Measurements from ENCODE around the gene LDLRAD3. TPM values are rescaled to one million over a fixed set of nuclear protein-coding genes. Genes with fewer than 3 reads are reported as not detected.

Gene LDLRAD3
- total and polyA plus RNA-seq, 4 donors, result 2.2 to 14.3 (median 9.9) TPM

DNA sequence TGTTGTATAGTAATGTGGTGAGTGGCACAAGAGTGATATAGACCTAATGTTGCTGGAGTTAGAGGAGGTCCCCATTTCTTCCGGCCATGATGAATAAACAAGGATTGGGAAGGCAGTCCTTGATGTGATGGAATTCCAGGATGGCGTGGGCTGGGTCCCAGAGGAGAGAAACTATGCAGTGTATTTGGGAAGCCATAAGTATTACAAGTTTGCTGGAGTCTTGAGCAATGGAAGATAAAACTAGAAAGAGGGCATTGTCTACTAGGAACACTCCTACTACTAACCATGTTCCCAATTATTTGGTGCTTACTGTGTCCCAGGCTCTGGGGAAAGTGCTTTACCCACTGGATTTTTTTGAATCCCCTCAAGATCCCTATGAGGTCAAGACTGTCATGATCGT is 20.0 kb downstream of the LDLRAD3 start:
- no peaks in the 10 kb centered on the region for H3K27me3 ChIP-seq (ENCODE audit: control insufficient read depth in 3 of 3, insufficient read depth in 3 of 3, low read length in 2 of 3)
- WGBS, 2 donors, result 87 to 88% methylated on average over 3 of the region's 3 CpGs
- TF ChIP-seq CTCF (IDR thresholded peaks at IDR 0.05; ENCODE audit: control extremely low read depth, extremely low read depth), result no peak
- H3K36me3 ChIP-seq (ENCODE audit: control insufficient read depth in 4 of 4, insufficient read depth in 4 of 4, low read length in 4 of 4), result no peaks in the 10 kb centered on the region
- H3K27ac ChIP-seq (ENCODE audit: low read depth in 1 of 2, low read length in 1 of 2), result no peak overlapping the region
- no peak overlapping the region for H3K4me3 ChIP-seq
- no peaks in the 10 kb centered on the region for H3K9me3 ChIP-seq (ENCODE audit: control insufficient read depth in 4 of 4, insufficient read depth in 3 of 4, low read length in 3 of 4)
- peaks cover 0 to 11% (median 2%) of the 10 kb centered on the region in 5 donors for H3K4me1 ChIP-seq (ENCODE audit: control insufficient read depth in 5 of 5, insufficient read depth in 5 of 5, low read length in 5 of 5)
- ATAC-seq (ENCODE audit: insufficient read depth, low FRiP score) (no peak), DNase-seq (no peak)
- H3K9ac ChIP-seq (ENCODE audit: insufficient read depth in 1 of 2, low read length in 2 of 2), result no peak overlapping the region

GRCh38 chr11:35964841-35965240 is 21.0 kb downstream of the LDLRAD3 start:
- Histone ChIP-seq H3K4me3 (no peak overlapping the region), H3K4me1 (ENCODE audit: control insufficient read depth in 5 of 5, insufficient read depth in 5 of 5, low read length in 5 of 5) (peaks cover 0 to 18% (median 6%) of the 10 kb centered on the region in 5 donors), H3K27me3 (ENCODE audit: control insufficient read depth in 3 of 3, insufficient read depth in 3 of 3, low read length in 2 of 3) (no peaks in the 10 kb centered on the region), H3K9me3 (ENCODE audit: control insufficient read depth in 4 of 4, insufficient read depth in 3 of 4, low read length in 3 of 4) (no peaks in the 10 kb centered on the region), H3K27ac (ENCODE audit: low read depth in 1 of 2, low read length in 1 of 2) (no peak overlapping the region), H3K36me3 (ENCODE audit: control insufficient read depth in 4 of 4, insufficient read depth in 4 of 4, low read length in 4 of 4) (no peaks in the 10 kb centered on the region), H3K9ac (ENCODE audit: insufficient read depth in 1 of 2, low read length in 2 of 2) (no peak overlapping the region)
- TF ChIP-seq CTCF (IDR thresholded peaks at IDR 0.05; ENCODE audit: control extremely low read depth, extremely low read depth), result no peak
- ATAC-seq (ENCODE audit: insufficient read depth, low FRiP score) (no peak), DNase-seq (no peak)
- 84 to 97% methylated on average over 2 of the region's 2 CpGs for WGBS, 2 donors

- Histone ChIP-seq H3K9ac (ENCODE audit: insufficient read depth in 1 of 2, low read length in 2 of 2) (no peak overlapping the region), H3K4me1 (ENCODE audit: control insufficient read depth in 5 of 5, insufficient read depth in 5 of 5, low read length in 5 of 5) (peaks cover 0 to 18% (median 8%) of the 10 kb centered on the region in 5 donors), H3K9me3 (ENCODE audit: control insufficient read depth in 4 of 4, insufficient read depth in 3 of 4, low read length in 3 of 4) (no peaks in the 10 kb centered on the region), H3K27me3 (ENCODE audit: control insufficient read depth in 3 of 3, insufficient read depth in 3 of 3, low read length in 2 of 3) (no peaks in the 10 kb centered on the region), H3K4me3 (no peak overlapping the region), H3K27ac (ENCODE audit: low read depth in 1 of 2, low read length in 1 of 2) (no peak overlapping the region), H3K36me3 (ENCODE audit: control insufficient read depth in 4 of 4, insufficient read depth in 4 of 4, low read length in 4 of 4) (no peaks in the 10 kb centered on the region)
- no peak for TF ChIP-seq CTCF (IDR thresholded peaks at IDR 0.05; ENCODE audit: control extremely low read depth, extremely low read depth)
- WGBS, 2 donors, result 92 to 98% methylated on average over 2 of the region's 2 CpGs
- DNase-seq, result no peak
- no peak for ATAC-seq (ENCODE audit: insufficient read depth, low FRiP score)
Observed at GRCh38 chr11:35967042-35967441, 23.2 kb downstream of the LDLRAD3 start.

All from lung (tissue), 12 donors.